Fibroblast of skin of right quadriceps (primary cell): Measurements from ENCODE around the gene C6orf47.

Experiments used
- DNase-seq: peaks from one replicate; pipeline ENCODE4 v3.0.0-alpha.2; 2013

C6orf47 gene

DNA sequence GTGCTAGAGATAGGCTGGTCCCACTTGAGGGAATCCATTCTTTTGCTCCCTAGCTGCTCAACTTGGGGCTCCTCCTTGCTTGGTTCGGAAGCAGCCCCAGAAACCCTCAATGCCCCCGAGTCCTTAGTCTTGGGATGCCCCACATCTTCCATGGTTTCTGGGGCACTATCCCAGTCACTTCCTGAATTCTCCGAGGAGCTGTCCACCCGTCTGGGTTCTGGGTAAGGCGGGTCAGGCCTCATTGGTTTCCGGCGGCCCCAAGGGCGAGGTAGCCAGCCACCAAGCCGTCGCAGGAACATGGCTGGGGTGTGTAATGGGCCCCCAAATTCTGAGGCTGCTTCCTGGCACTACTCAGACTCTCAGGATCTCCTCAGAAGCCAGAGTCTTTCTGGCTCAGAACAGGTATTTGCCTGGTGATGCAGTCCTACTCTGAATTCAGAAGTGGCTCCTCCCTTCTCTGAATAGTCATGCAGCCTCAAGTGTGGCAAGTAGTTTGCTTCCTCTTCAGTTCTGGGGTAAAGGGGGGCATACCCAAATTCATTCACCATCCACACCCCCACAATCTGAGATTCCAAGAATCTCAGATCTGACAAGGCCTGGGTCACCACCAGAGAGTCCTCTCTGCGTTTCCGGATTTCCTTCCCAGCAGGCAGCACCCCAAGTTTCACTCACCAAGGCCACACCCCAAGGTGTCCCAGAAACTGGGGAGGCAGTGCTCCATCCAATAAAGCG lies 763 bp downstream of the C6orf47 start:
- no peak for DNase-seq

GRCh38 chr6:31658983-31659648 lies 1.5 kb downstream of the C6orf47 start:
- DNase-seq, result no peak

GRCh38 chr6:31658158-31658688 lies 2.4 kb downstream of the C6orf47 start:
- DNase-seq, result no peak

DNA sequence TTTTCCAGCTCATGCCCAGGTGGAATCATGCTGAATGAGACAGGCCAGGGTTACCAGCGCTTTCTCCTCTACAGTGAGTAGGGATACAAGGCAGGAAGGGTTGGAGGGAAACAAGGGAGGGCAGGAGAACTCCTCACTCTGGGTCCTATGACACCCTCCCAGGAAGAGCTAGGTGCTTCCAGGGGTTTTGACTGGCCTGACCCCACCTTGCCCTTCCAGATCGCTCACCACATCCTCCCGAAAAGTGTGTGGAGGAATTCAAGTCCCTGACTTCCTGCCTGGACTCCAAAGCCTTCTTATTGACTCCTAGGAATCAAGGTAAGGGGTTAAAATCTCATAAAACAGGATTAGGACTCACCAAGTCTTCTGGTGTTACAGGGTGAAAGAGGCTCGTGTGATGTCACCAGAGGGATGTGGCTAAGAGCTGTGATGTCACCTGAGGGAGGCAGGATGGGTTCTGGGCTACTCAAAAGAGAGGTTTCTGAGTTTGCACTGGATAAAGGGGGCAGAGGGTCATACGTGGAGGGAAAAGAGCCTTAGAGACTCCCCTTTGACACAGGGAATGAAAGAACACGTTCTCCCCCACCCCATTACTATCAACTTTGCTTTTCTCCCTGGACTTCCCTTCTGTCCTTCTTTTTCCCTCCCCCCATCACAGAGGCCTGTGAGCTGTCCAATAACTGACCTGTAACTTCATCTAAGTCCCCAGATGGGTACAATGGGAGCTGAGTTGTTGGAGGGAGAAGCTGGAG lies 3.0 kb downstream of the C6orf47 start:
- DNase-seq, result no peak

GRCh38 chr6:31655349-31656237 lies 5.0 kb downstream of the C6orf47 start, which contains the start of gene APOM:
APOM (plus strand) TSS chr6:31655894; CDS start chr6:31655967, 73 bp downstream.
- DNase-seq, result no peak

GRCh38 chr6:31654574-31655348 lies 5.8 kb downstream of the C6orf47 start:
- DNase-seq, result no peak

GRCh38 chr6:31652925-31653724 lies 7.5 kb downstream of the C6orf47 start:
- DNase-seq, result no peak

DNA sequence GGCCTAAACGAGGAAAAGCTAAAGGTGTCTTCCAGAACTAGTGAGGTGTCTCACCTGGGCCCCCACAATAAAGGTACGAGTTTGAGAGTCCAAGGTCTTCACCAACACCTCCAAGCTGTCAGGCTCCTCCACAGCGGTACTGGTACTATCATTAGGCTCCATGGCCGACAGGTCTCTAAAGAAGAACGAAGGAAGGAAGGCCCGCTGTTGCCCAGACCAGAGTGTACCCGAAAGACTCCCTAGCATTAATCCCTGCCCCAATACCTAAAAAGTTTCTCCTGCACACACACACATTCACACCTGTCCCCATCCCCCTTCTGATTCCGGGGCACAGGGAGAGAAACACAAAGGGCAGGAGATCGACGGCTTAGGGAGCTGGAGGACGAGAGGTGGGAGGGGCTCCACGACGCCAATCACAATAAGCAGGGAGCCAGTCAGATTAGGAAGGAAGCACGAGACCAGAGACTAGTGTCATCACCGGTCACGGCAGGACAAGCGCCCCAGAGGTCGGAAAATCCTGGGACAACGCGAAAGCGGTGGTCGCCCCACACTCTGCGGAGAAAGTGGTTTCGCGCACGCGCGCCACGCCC lies 8.9 kb downstream of the C6orf47 start:
- DNase-seq, result no peak

- DNase-seq, result no peak
Observed at GRCh38 chr6:31645325-31645724, 15.3 kb downstream of the C6orf47 start.

DNA sequence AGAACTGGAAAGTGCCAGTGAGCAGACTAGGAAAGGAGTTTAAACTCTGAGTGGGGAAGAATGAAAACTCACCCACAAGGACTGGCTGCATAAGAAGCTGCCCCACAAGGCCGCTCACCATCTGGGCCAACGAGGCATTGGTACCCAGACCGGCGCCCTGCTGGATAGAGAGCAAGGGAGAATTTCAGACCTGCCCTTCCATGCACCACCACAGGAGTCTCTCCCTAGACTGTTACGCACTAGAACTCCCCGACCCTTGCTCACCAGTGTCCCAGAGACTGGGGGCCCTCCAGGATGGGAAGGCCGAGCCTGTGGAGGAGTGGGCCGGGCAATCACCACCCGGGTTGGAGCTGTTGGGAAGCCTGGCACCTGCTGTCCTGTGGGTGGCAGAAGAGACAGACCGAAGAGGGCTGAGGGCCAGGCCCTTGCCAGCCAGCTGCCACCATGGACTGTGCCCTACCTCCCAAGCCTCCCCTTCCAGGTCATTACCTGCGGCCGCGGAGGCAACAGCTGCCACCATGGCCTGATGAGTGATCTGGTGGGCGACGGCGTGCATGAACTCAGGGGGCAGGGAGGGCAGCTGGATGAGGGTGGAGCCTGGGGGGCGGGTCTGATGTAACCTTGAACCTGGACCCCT lies 16.6 kb downstream of the C6orf47 start:
- DNase-seq, result no peak

DNA sequence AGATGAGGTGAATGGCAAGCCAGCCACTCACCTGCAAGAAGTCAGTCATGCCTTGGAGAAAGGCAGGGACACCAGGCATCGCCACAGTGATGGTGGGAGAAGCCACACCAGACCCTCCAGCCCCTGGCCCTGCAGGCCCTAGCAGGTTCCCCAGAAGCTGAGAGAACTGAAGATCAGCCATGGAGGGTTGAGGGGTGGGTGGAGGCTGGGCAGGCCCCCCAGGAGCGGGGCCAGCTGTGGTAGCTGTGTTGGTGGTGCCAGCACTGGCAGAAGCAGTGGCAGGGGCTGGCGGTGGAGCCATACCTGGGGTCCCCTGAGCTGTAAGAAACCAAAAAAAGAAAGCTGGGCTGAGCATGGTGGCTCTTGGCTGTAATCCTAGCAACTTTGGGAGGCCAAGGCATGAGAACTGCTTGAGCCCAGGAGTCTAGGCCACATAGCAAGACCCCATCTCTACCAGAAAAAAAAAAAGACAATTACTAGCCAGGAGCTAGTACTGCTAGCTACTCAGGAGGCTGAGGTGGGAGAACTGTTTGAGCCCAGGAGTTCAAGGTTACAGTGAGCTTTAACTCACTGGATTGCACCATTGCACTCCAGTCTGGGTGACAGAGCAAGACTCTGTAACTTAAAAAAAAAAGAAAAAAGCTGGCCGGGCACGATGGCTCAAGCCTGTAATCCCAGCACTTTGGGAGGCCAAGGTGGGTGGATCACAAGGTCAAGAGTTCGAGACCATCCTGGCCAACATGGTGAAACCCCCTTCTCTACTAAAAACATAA lies 17.6 kb downstream of the C6orf47 start:
- no peak for DNase-seq

DNA sequence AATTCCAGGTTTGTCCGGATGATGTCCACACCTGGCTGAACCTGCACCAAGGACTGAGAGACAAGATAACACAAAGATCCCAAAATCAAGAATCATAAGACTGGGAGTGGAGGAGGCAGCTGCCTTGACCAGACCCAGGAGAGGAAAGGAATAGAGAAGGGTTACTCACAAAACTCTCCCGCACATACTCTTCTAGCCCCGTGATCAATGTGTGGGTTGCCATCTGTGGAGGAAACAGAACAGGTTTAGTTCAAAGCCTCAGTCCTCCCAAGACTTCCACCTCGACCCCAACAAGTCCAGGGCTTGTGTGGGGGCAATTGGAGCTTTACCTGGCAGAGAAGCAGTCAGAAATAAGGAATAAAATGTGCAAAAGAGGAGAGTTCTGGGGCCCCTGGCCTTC lies 19.2 kb downstream of the C6orf47 start:
- no peak for DNase-seq

GRCh38 chr6:31640612-31641011 lies 20.0 kb downstream of the C6orf47 start:
- DNase-seq, result no peak

DNA sequence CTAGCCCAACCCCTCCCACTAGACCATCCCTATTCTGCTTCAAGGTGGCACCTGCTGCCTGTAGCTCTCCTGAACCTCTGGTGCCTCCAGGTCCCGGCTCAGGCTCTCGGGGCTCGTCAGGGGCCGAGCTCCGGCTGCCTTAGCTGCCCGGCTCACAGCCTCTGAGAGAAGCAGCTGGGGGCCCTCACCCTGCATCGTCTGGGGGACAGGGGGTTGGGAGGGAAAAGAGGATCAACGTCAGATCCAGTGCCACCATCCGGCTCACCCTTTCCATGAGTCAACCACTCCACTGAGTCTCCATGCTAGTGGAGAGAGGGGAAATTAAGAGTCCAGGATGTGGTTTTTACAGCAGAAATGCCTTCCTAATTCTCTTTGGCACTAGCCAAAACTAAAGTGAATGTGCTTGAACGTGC lies 21.1 kb downstream of the C6orf47 start:
- DNase-seq, result peak; percentile 59

GRCh38 chr6:31639043-31639442 lies 21.5 kb downstream of the C6orf47 start:
- DNase-seq, result no peak

- DNase-seq, result no peak
Observed at GRCh38 chr6:31636698-31637596, 23.6 kb downstream of the C6orf47 start.

DNA sequence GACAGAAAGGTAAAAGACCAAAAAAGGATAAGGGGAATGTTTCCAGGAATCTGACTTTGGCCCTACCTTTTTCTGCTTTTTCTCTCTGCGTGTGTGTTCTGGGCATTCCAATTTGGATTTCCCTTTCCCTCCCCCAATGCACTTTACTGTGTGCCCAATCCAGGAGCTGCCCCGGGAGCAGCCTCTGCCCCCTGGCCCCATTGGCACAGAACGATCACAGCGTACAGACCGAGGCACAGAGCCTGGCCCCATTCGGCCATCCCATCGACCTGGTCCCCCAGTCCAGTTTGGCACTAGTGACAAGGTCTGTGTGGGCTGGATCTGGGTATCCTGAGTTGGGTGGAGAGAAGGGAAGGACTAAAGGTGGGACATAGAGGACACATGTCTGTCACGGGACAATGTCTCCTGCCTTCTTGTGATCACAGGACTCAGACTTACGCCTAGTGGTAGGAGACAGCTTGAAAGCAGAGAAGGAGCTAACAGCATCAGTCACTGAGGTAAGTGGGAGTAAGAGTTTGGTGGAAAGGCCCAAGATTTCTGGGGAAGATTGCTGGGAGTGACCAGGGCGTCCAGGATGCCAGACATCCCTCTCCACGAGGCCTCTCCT lies 25.5 kb downstream of the C6orf47 start:
- no peak for DNase-seq
